Neural cell (in vitro differentiated cells): ENCODE data around the gene TSPAN7. TPM values are rescaled to one million over a fixed set of nuclear protein-coding genes. Genes with fewer than 3 reads are reported as not detected.

ENCODE experiments used
- H2AFZ ChIP-seq: fragments of 200-600, 300-800 bp; sonication (generic), shearing (Covaris generic); 2 replicates; pipeline ENCODE4 v1.6.0; 2014; ENCODE audit warnings: low read depth, mild to moderate bottlenecking, antibody characterized with exemption, low read length, moderate library complexity
- H3F3A ChIP-seq: fragments of 200-600 bp; shearing (Covaris generic); 2 replicates; pipeline ENCODE4 v1.6.1; 2016; ENCODE audit warnings: mild to moderate bottlenecking, moderate library complexity, mixed read lengths, antibody characterized with exemption, low read length; ENCODE audit not compliant: insufficient read depth, poor library complexity, severe bottlenecking
- H3K27ac ChIP-seq: fragments of 200-600, 300-800 bp; sonication (generic), shearing (Covaris generic); 2 replicates; pipeline ENCODE4 v1.5.1; 2014; ENCODE audit warnings: mild to moderate bottlenecking, low read length, moderate library complexity
- H3K27me3 ChIP-seq: fragments of 300-800, 200-600 bp; sonication (generic), shearing (Covaris generic); 2 replicates; pipeline ENCODE4 v1.6.0; 2014; ENCODE audit warnings: mild to moderate bottlenecking, low read depth, low read length, moderate library complexity; ENCODE audit not compliant: insufficient read depth
- H3K36me3 ChIP-seq: fragments of 300-800, 200-600 bp; sonication (generic), shearing (Covaris generic); 2 replicates; pipeline ENCODE4 v1.5.1; 2014; ENCODE audit warnings: mild to moderate bottlenecking, antibody characterized with exemption, low read length, moderate library complexity; ENCODE audit not compliant: insufficient read depth
- H3K4me2 ChIP-seq: fragments of 300-800, 200-600 bp; sonication (generic), shearing (Covaris generic); 2 replicates; pipeline ENCODE4 v1.6.0; 2014; ENCODE audit warnings: mild to moderate bottlenecking, low read length
- H3K4me3 ChIP-seq: fragments of 300-800, 200-600 bp; sonication (generic), shearing (Covaris generic); 2 replicates; pipeline ENCODE4 v1.5.1; 2014; ENCODE audit warnings: mild to moderate bottlenecking, low read length, moderate library complexity
- H3K79me2 ChIP-seq: fragments of 200-600 bp; shearing (Covaris generic); replicated peaks from 2 replicates; pipeline ENCODE4 v1.6.0; 2014; ENCODE audit warnings: mild to moderate bottlenecking, low read length, moderate library complexity; ENCODE audit not compliant: insufficient read depth
- H3K9ac ChIP-seq: fragments of 300-800, 200-600 bp; sonication (generic), shearing (Covaris generic); 2 replicates; pipeline ENCODE4 v1.6.1; 2016; ENCODE audit warnings: mild to moderate bottlenecking, low read length, mixed read lengths
- H3K9me2 ChIP-seq: fragments of 200-600 bp; shearing (Covaris generic); 2 replicates; pipeline ENCODE4 v1.6.1; 2016; ENCODE audit warnings: mild to moderate bottlenecking, low read length, mixed read lengths; ENCODE audit not compliant: insufficient read depth
- H3K9me3 ChIP-seq: fragments of 200-600, 300-800 bp; sonication (generic), shearing (Covaris generic); 2 replicates; pipeline ENCODE4 v1.6.1; 2016; ENCODE audit warnings: mild to moderate bottlenecking, mixed run types, low read length, moderate library complexity, mixed read lengths
- H4K20me1 ChIP-seq: fragments of 200-600 bp; shearing (Covaris generic); 2 replicates; pipeline ENCODE4 v1.6.1; 2016; ENCODE audit warnings: mild to moderate bottlenecking, mixed run types; ENCODE audit not compliant: insufficient read depth
- CTCF ChIP-seq: fragments of 450-650 bp; IDR thresholded peaks from 2 replicates; pipeline ENCODE4 v1.5.1; 2014; ENCODE audit warnings: antibody characterized with exemption, mild to moderate bottlenecking, moderate library complexity; ENCODE audit not compliant: poor library complexity, severe bottlenecking
- EP300 ChIP-seq: fragments of 450-650 bp; conservative IDR thresholded peaks from 2 replicates; pipeline ENCODE4 v1.6.1; 2014; ENCODE audit warnings: antibody characterized with exemption, mild to moderate bottlenecking, moderate library complexity; ENCODE audit not compliant: poor library complexity, severe bottlenecking
- EZH2 ChIP-seq: fragments of 200-600, 300-800 bp; shearing (Covaris generic), sonication (generic); IDR thresholded peaks from 2 replicates; pipeline ENCODE4 v1.6.1; 2014; ENCODE audit warnings: antibody characterized with exemption, low read length, borderline replicate concordance, mild to moderate bottlenecking; ENCODE audit not compliant: insufficient read depth, poor library complexity, severe bottlenecking
- MXI1 ChIP-seq: fragments of 450-650 bp; conservative IDR thresholded peaks from 2 replicates; pipeline ENCODE4 v1.6.1; 2014; ENCODE audit warnings: antibody characterized with exemption, mild to moderate bottlenecking; ENCODE audit not compliant: poor library complexity, severe bottlenecking
- POLR2AphosphoS5 ChIP-seq: IDR thresholded peaks from 2 replicates; pipeline ENCODE4 v1.6.1; 2012
- RAD21 ChIP-seq: fragments of 450-650 bp; conservative IDR thresholded peaks from 2 replicates; pipeline ENCODE4 v1.6.1; 2014; ENCODE audit warnings: antibody characterized with exemption, mild to moderate bottlenecking, moderate library complexity
- SMC3 ChIP-seq: fragments of 450-650 bp; conservative IDR thresholded peaks from 2 replicates; pipeline ENCODE4 v1.6.1; 2014; ENCODE audit warnings: antibody characterized with exemption, mild to moderate bottlenecking, moderate library complexity; ENCODE audit not compliant: poor library complexity
- TAF1 ChIP-seq: IDR thresholded peaks from 2 replicates; pipeline ENCODE4 v1.6.1; 2012; ENCODE audit warnings: low read depth
- polyA plus RNA-seq: library from polyadenylated mRNA; depleted of rRNA; stranded (reverse); fragments of >200 nt; gene quantifications from 2 replicates; pipeline ENCODE4 v1.2.3, GENCODE V29; 2014
- TF ChIP-seq, protein P1 (sequence below): IDR thresholded peaks from 2 replicates; pipeline ENCODE4 v1.6.1; 2012; ENCODE audit warnings: borderline replicate concordance

Gene TSPAN7
- polyA plus RNA-seq, 1 donor from 2014 or later: 184 TPM

DNA sequence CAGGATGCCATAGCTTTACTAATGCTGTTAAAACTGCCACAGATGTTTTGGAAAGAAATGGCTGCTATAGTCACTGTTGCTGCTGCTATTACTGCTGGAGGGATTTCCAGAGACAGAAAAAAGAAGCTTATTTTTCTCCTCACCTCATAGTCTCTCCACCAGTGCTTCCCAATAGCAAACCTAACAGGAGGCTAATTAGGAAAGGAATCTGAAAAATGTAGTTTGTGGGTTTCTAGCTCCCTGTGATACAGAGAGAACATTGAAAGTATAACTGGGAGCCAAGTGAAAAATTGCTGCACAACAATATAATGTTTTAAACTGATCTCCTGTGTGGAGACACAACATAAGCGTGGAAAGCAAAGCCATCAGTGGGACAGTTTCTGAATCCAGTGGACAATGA lies 8.6 kb upstream of the TSPAN7 start:
- no peaks in the 10 kb centered on the region for H3K36me3 ChIP-seq
- no peaks in the 10 kb centered on the region for H3K9me2 ChIP-seq
- H3K9ac ChIP-seq: no peak overlapping the region
- no peak for TF ChIP-seq TAF1
- TF ChIP-seq CTCF: no peak
- TF ChIP-seq, protein P1, sequence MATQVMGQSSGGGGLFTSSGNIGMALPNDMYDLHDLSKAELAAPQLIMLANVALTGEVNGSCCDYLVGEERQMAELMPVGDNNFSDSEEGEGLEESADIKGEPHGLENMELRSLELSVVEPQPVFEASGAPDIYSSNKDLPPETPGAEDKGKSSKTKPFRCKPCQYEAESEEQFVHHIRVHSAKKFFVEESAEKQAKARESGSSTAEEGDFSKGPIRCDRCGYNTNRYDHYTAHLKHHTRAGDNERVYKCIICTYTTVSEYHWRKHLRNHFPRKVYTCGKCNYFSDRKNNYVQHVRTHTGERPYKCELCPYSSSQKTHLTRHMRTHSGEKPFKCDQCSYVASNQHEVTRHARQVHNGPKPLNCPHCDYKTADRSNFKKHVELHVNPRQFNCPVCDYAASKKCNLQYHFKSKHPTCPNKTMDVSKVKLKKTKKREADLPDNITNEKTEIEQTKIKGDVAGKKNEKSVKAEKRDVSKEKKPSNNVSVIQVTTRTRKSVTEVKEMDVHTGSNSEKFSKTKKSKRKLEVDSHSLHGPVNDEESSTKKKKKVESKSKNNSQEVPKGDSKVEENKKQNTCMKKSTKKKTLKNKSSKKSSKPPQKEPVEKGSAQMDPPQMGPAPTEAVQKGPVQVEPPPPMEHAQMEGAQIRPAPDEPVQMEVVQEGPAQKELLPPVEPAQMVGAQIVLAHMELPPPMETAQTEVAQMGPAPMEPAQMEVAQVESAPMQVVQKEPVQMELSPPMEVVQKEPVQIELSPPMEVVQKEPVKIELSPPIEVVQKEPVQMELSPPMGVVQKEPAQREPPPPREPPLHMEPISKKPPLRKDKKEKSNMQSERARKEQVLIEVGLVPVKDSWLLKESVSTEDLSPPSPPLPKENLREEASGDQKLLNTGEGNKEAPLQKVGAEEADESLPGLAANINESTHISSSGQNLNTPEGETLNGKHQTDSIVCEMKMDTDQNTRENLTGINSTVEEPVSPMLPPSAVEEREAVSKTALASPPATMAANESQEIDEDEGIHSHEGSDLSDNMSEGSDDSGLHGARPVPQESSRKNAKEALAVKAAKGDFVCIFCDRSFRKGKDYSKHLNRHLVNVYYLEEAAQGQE: no peak
- TF ChIP-seq EP300: no peak
- TF ChIP-seq SMC3: no peak
- TF ChIP-seq EZH2: no peak
- no peak for TF ChIP-seq MXI1
- no peak for TF ChIP-seq RAD21
- TF ChIP-seq POLR2AphosphoS5: no peak
- H3K79me2 ChIP-seq: no peaks in the 10 kb centered on the region
- H3K4me2 ChIP-seq: no peak overlapping the region
- H3K27me3 ChIP-seq: no peaks in the 10 kb centered on the region
- no peak overlapping the region for H2AFZ ChIP-seq
- no peaks in the 10 kb centered on the region for H4K20me1 ChIP-seq
- H3K9me3 ChIP-seq: no peaks in the 10 kb centered on the region
- H3K4me3 ChIP-seq: no peak overlapping the region
- no peaks in the 10 kb centered on the region for H3F3A ChIP-seq
- no peak overlapping the region for H3K27ac ChIP-seq

DNA sequence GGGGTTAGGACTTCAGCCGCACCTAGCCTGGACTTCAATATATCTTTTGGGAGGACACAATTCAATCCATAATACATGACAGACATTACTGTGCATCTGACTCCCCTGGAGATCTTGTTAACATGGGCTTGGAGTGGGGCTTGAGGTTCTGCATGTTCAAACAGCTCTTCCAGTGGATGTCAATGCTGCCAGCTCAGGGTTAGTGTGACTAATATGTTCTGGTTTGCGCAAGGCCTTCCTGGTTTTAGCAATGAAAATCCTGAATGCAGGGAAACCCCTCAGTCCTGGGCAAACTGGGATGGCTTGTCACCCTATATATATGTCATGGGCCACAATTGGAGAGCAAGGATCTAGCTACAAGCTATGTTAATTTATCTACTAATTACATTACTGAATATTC lies 2.7 kb upstream of the TSPAN7 start:
- no peaks in the 10 kb centered on the region for H3F3A ChIP-seq
- H3K9ac ChIP-seq: no peak overlapping the region
- H2AFZ ChIP-seq: no peak overlapping the region
- TF ChIP-seq TAF1: no peak
- no peak for TF ChIP-seq EP300
- TF ChIP-seq RAD21: no peak
- TF ChIP-seq, protein P1: no peak
- no peak for TF ChIP-seq CTCF
- no peak for TF ChIP-seq SMC3
- TF ChIP-seq MXI1: no peak
- H3K79me2 ChIP-seq: peaks cover 4% of the 10 kb centered on the region
- no peak overlapping the region for H3K4me2 ChIP-seq
- no peak overlapping the region for H3K4me3 ChIP-seq
- no peak overlapping the region for H3K27ac ChIP-seq
- H4K20me1 ChIP-seq: no peaks in the 10 kb centered on the region
- no peaks in the 10 kb centered on the region for H3K9me3 ChIP-seq
- H3K36me3 ChIP-seq: no peaks in the 10 kb centered on the region
- no peaks in the 10 kb centered on the region for H3K27me3 ChIP-seq
- H3K9me2 ChIP-seq: no peaks in the 10 kb centered on the region
